DMS53 treated with DMSO at 0.1 percent for 48 hours (cell line): ENCODE measurements around the gene PALS2.
A peak's percentile ranks its signal among the peaks of the same experiment; 100 is the strongest.

Experiments used
- DNase-seq: peaks from one replicate; lab custom pipeline; 2025; ENCODE audit not compliant: unreplicated experiment; lab: John Stamatoyannopoulos, UW

PALS2 gene, protein sequence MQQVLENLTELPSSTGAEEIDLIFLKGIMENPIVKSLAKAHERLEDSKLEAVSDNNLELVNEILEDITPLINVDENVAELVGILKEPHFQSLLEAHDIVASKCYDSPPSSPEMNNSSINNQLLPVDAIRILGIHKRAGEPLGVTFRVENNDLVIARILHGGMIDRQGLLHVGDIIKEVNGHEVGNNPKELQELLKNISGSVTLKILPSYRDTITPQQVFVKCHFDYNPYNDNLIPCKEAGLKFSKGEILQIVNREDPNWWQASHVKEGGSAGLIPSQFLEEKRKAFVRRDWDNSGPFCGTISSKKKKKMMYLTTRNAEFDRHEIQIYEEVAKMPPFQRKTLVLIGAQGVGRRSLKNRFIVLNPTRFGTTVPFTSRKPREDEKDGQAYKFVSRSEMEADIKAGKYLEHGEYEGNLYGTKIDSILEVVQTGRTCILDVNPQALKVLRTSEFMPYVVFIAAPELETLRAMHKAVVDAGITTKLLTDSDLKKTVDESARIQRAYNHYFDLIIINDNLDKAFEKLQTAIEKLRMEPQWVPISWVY

GRCh38 chr7:24572997-24573553 lies at the start of gene PALS2:
TSS of gene PALS2 (plus strand) at chr7:24573452. CDS start at chr7:24623668, 50,216 bp downstream.
- DNase-seq = peak; percentile 75

- no peak for DNase-seq
These were observed 42.0 kb upstream of the PALS2 start for GRCh38 chr7:24531255-24531654.

DNA sequence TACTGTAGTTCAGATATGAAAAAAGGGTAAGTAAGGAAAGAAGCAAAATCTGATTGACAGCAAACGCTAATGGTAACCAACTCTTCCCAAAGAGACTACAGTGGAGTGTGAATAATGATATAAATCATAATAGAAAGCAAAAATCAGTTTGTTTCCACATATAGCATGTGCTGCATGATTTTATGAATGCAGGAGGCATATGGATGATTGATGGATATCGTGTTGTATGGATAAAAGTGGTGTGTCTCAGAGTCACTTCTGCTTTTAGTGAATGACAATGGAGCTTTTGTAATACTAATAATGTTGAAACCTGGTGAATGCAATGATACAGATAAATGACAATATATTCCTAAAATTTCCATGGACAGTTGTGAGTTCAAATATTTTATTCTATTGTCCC lies 36.6 kb upstream of the PALS2 start:
- no peak for DNase-seq

DNA sequence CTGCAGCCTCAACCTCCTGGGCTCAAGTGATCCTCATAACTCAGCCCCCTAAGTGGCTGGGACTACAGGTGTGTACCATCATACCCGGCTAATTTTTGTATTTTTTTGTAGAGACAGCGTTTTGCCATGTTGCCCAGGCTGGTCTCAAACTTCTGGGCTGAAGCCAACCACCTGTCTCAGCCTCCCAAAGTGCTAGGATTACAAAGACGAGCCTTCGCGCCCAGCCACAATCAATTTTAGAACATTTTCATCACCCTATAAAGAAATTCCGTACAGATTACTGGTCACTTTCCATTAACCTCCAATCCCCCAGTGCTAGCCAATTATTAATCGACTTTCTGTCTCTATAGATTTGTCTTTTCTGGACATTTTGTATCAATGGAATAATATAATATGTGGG lies 32.3 kb upstream of the PALS2 start:
- no peak for DNase-seq

DNA sequence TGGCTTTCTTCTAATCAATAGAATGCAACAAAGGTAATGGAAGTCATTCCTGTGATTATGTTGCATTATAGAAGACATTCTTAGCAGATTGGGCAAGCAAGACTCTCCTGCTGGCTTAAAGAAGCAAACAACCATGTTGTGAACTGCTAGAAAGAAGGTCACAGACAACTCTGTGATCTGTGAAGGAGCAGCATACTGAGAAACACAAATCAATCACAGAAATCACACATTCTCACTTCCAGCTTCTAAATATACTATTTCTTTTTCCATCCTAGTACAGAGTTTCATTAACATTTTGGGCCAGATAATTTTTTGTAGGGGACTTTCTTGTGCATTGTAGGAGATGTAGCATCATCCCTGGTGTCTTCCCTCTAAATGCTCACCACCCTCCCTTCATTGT lies 28.0 kb upstream of the PALS2 start:
- DNase-seq = no peak

DNA sequence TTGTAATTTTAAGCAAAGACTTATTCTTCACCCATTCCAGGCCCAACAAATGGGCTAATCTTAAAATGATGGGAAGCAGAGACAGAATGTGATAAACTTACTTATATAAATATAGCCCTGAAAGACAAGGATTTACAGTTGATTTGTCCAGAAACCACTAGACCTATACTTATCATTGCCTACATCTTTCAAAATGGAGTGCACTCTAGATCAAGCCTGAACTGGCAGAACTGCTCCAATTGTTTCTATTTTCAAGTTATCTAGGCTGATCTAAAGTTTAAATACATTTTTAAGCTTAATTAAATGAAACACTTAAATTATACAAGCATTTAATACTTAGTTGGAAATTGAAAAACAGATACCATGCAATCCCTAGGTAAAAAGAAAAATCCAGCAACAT lies 24.9 kb upstream of the PALS2 start:
- no peak for DNase-seq

GRCh38 chr7:24549991-24550390 lies 23.3 kb upstream of the PALS2 start:
- no peak for DNase-seq

DNA sequence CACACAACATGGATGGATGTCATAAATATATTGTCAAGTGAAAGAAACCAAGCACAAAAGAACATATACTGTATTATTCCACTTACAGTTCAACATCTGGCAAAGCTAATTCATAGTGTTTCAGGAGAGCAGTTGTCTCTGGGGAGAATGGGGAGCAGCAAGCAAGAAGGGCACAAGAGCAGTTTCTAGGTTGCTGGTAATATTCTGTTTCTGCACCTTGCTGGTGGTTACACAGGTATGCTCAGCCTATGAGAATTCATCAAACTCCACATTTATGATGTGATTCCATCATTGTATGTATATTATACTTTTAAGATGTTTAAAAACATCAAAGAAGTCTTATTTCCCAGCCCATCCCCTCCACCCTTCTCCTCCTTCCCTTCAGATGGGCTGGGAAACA lies 18.1 kb upstream of the PALS2 start:
- no peak for DNase-seq

GRCh38 chr7:24555719-24556118 lies 17.5 kb upstream of the PALS2 start:
- no peak for DNase-seq

DNA sequence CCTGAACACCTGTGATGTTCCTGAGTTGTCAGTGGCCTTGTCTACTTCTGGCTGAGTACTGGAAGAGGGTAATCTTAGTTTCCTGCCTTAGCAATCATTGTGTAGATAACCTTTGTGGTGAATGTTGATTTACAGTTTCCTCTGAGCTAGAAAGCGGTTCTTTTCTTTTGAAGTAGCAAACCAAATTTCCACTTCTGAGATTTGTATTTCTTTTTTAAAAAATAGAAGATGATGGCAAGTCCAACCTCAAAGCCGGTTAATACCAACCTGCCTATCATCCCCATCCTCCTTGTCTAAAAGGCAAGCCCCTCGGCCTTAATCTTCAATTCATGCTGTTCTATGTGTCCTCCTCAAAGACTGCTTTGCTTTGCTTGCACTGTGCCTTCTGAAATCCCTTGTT lies 12.5 kb upstream of the PALS2 start:
- DNase-seq = no peak

DNA sequence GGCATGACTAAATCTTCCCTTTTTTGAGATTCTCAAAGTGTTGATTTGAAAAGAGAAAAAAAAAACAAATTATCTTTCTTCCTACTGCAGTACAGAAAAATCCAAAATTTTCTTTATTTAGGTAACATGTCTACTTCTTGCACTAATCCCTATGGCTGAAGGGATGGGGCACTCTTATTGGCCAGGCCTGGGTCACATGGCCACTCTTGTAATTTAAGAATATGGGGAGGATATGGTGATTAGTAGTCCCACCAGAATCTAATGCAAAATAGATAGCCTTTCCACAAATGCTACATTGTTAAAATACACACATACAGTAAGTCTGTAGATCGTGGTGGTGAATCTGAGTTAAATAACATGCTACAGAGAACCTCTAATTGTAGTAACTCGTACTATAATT lies 7.0 kb upstream of the PALS2 start:
- no peak for DNase-seq

GRCh38 chr7:24570983-24571382 lies 2.3 kb upstream of the PALS2 start:
- DNase-seq = no peak

DNA sequence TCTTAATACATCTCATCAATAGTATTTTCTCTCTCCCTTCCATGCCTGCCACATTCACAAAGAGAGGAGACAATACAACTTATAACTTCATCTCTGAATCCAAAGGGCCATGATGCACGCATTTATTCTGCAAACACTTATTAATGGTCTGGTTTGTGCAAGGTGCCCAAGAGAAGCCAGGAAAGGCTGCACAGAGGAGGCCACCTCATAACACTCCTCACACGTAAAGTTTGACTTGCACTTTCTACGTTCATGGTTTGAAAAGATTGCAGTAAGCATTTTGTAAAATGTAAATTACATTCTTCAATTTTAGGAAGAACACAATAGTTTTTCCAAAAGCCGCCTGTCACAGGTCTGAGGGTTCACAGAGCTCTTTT lies 1.2 kb upstream of the PALS2 start:
- no peak for DNase-seq

DNA sequence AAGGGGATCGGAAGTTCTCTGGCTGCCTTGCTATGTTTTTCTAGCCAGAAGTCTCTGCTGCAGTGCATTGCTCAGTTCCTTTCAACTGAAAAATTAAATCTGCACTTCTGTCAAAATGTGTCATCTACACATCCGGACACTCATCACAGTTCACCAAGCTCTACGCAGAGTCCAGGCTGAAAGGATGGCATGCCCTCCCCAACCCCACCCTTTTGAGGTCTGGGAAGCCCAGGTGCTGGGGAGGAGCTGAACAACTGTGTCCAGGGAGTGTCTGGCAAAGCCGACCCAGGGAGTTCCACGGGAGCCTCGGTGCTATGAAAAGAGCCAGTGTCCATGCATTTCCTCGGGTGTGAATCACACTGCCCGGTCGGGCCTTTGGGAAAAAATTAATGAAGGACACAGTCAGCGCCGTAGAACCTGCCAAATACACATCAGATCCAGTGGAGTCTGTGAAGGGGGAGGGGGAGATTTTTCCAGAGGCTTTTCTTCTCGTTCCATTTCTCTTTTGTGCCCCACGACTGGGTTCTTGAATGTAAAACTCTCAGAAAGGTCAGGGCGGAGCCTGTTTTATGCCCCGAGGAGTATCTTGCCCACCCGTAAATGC lies 757 bp upstream of the PALS2 start:
- DNase-seq = peak; percentile 78

DNA sequence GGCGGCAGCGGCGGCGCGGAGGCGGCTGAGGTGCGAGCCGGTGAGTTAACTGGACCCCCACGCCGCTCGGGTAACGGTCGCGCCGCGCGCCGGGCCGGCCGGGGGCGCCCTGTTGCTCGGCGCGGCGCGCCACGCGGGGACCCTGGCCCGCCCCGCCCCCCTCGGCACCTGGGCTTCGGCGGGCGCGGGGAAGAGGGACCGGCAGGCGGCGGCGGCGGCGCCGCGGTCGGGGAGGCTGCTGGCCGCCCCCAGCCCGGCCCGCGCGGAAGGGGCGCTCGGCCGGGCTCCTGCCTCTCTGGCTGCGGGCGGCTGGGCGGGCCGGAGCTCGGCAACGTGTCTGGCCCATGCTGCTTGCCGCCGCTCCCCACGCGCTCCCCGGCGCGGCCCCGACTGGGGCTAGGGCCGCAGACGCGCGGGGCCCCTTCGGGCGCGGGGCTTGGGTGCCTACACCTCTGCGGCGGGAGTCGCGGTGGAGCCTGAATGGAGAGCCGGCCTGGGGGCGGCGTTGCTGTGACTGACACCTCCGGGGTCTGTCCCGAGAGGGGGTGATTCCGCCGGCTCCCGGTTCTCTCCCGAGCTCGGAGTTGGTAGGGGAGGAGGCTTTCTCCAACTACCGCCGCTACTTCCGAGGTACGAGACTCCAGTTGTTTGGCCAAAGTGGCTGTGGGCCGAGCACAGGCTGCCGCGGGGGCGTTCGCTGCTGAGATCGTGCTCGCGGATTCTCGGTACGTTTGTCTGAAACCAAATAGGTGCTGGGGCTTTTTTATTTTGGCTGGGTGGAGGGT lies 494 bp downstream of the PALS2 start:
- DNase-seq = peak; percentile 53

- no peak for DNase-seq
These were observed 1.1 kb downstream of the PALS2 start for GRCh38 chr7:24574386-24574785.

DNA sequence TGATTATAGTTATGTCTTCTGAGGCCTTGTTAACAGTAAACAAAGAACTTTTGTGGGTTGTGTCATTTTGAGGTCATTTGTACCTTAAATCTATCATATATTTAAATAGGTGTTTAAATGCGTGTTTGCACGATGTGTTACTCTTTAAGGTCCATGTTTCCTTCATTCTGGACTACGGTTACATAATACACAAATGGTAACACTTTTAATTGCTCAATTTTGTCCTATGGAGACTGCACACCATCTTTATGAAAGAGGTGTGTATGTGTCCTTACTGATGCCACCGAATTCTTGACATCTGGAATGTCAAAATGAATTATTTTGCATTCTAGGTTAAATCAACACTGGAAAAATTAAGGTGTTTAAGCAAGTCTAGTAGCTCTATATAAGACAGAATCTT lies 1.7 kb downstream of the PALS2 start:
- no peak for DNase-seq

GRCh38 chr7:24576171-24577025 lies 3.1 kb downstream of the PALS2 start:
- peak; percentile 85 for DNase-seq

GRCh38 chr7:24578052-24578451 lies 4.8 kb downstream of the PALS2 start:
- no peak for DNase-seq

GRCh38 chr7:24580283-24580946 lies 7.2 kb downstream of the PALS2 start:
- peak; percentile 99 for DNase-seq
